H1 (cell line): ENCODE results near the gene LRRK1. TPM values are rescaled to one million over a fixed set of nuclear protein-coding genes. Genes with fewer than 3 reads are reported as not detected.

Experiments
- CTCF ChIA-PET: fragments of 300-600 bp; sonication (Branson Sonifier 250); formaldehyde crosslinking; loops from one replicate; lab custom pipeline; 2021; ENCODE audit not compliant: partially characterized antibody; lab: Charles Lee
- POLR2A ChIA-PET: fragments of 300-600 bp; sonication (Branson Sonifier 250); formaldehyde crosslinking; loops from one replicate; lab custom pipeline; 2021; ENCODE audit warnings: inconsistent platforms; ENCODE audit not compliant: partially characterized antibody; lab: Charles Lee
- DNase-seq, 2 experiments: peaks; one replicate each; pipeline versions ENCODE4 v3.0.0 to v3.0.0-alpha.2; 2010 to 2022; ENCODE audit warnings: low spot score in 2 of 2, low read depth in 1 of 2, mixed read lengths in 1 of 2
- FAIRE-seq: peaks from 2 replicates; lab custom pipeline; 2011; peaks lifted over from hg19 to GRCh38; lab: Jason Lieb, UNC
- H2AFZ ChIP-seq: 2 replicates; pipeline ENCODE4 v1.8.1; 2012; ENCODE audit warnings: low read length, inconsistent platforms
- H2AK5ac ChIP-seq: 2 replicates; pipeline ENCODE4 v1.6.1; 2013; ENCODE audit warnings: low read depth, low read length
- H2BK120ac ChIP-seq: replicated peaks from 2 replicates; pipeline ENCODE3; 2013; ENCODE audit warnings: low read depth, low read length, inconsistent platforms
- H2BK12ac ChIP-seq: 2 replicates; pipeline ENCODE4 v1.6.1; 2013; ENCODE audit warnings: low read depth, low read length
- H2BK15ac ChIP-seq: 2 replicates; pipeline ENCODE4 v1.6.1; 2013; ENCODE audit warnings: low read length
- H2BK20ac ChIP-seq: 2 replicates; pipeline ENCODE4 v1.6.1; 2013; ENCODE audit warnings: low read length
- H2BK5ac ChIP-seq: 2 replicates; pipeline ENCODE4 v1.6.1; 2013; ENCODE audit warnings: low read depth, low read length
- H3K14ac ChIP-seq: 2 replicates; pipeline ENCODE4 v1.6.1; 2013; ENCODE audit warnings: inconsistent platforms; ENCODE audit not compliant: insufficient read length
- H3K18ac ChIP-seq: 2 replicates; pipeline ENCODE4 v1.6.1; 2013; ENCODE audit warnings: low read length; ENCODE audit errors: extremely low read depth
- H3K23ac ChIP-seq: 2 replicates; pipeline ENCODE4 v1.6.1; 2013; ENCODE audit warnings: inconsistent platforms; ENCODE audit not compliant: insufficient read length
- H3K23me2 ChIP-seq: 2 replicates; pipeline ENCODE4 v1.6.1; 2013; ENCODE audit warnings: low read depth, low read length
- H3K27ac ChIP-seq: 2 replicates; pipeline ENCODE4 v1.6.1; 2011; ENCODE audit warnings: low read depth, low read length, inconsistent platforms
- H3K27me3 ChIP-seq, 4 experiments: replicated peaks in 1 of 4; 1 replicate in 1 of 4; 2 replicates in 3 of 4; pipeline versions ENCODE4 v1.6.1 to v1.8.1; 2011 to 2013; ENCODE audit warnings: low read length in 3 of 4, mild to moderate bottlenecking in 3 of 4, inconsistent platforms in 2 of 4, mixed read lengths in 2 of 4, moderate library complexity in 1 of 4; ENCODE audit not compliant: control insufficient read depth in 3 of 4, insufficient read depth in 3 of 4; ENCODE audit errors: extremely low read depth in 1 of 4
- H3K36me3 ChIP-seq, 4 experiments: 2 replicates each; pipeline versions ENCODE4 v1.6.1 to v1.8.1; 2011 to 2013; ENCODE audit warnings: mild to moderate bottlenecking in 4 of 4, low read length in 3 of 4, moderate library complexity in 2 of 4, control low read depth in 1 of 4, inconsistent platforms in 1 of 4; ENCODE audit not compliant: insufficient read depth in 4 of 4, control insufficient read depth in 2 of 4
- H3K4ac ChIP-seq: replicated peaks from 2 replicates; pipeline ENCODE3; 2013; ENCODE audit warnings: low read length, low read depth, mixed read lengths, inconsistent platforms; ENCODE audit not compliant: insufficient read length
- H3K4me1 ChIP-seq, 4 experiments: replicated peaks in 1 of 4; 1 replicate in 1 of 4; 2 replicates in 3 of 4; pipeline versions ENCODE4 v1.6.1 to v1.8.1; 2011 to 2013; ENCODE audit warnings: low read length in 3 of 4, inconsistent platforms in 2 of 4, mixed read lengths in 1 of 4; ENCODE audit not compliant: insufficient read depth in 4 of 4, control insufficient read depth in 3 of 4
- H3K4me2 ChIP-seq, 2 experiments: 2 replicates each; pipeline versions ENCODE4 v1.6.1 to v1.8.1; 2011 to 2013; ENCODE audit warnings: low read depth in 2 of 2, low read length in 2 of 2, control low read depth in 1 of 2, inconsistent platforms in 1 of 2, mild to moderate bottlenecking in 1 of 2; ENCODE audit not compliant: insufficient read depth in 1 of 2
- H3K4me3 ChIP-seq, 4 experiments: fragments of 200-600, 300-600 bp in 1 of 4; sonication (generic), shearing (Covaris generic), sonication (Bioruptor Twin) in 1 of 4; 2 replicates each; pipeline versions ENCODE4 v1.5.1 to v1.8.1; 2011 to 2016; ENCODE audit warnings: low read length in 4 of 4, low read depth in 3 of 4, control low read depth in 2 of 4, inconsistent platforms in 2 of 4, mild to moderate bottlenecking in 2 of 4, mixed read lengths in 1 of 4, moderate library complexity in 1 of 4; ENCODE audit not compliant: insufficient read depth in 2 of 4; ENCODE audit errors: extremely low read depth in 1 of 4
- H3K56ac ChIP-seq: replicated peaks from 2 replicates; pipeline ENCODE3; 2013; ENCODE audit warnings: low read depth, mild to moderate bottlenecking, mixed read lengths, low read length, inconsistent platforms; ENCODE audit not compliant: insufficient read length
- H3K79me1 ChIP-seq: 2 replicates; pipeline ENCODE4 v1.6.1; 2013; ENCODE audit warnings: low read depth, low read length, control low read depth
- H3K79me2 ChIP-seq, 2 experiments: 2 replicates each; pipeline versions ENCODE4 v1.6.1 to v1.8.1; 2012 to 2013; ENCODE audit warnings: low read length in 2 of 2, mild to moderate bottlenecking in 2 of 2, inconsistent platforms in 1 of 2; ENCODE audit not compliant: insufficient read depth in 2 of 2, control insufficient read depth in 1 of 2
- H3K9ac ChIP-seq, 4 experiments: replicated peaks in 1 of 4; 1 replicate in 1 of 4; 2 replicates in 3 of 4; pipeline versions ENCODE4 v1.6.1 to v1.8.1; 2011 to 2013; ENCODE audit warnings: low read depth in 3 of 4, low read length in 3 of 4, control low read depth in 2 of 4, mild to moderate bottlenecking in 2 of 4, moderate library complexity in 2 of 4, inconsistent platforms in 1 of 4; ENCODE audit errors: extremely low read depth in 1 of 4
- H3K9me3 ChIP-seq, 2 experiments: 2 replicates each; pipeline versions ENCODE4 v1.6.1 to v1.8.1; 2012 to 2013; ENCODE audit warnings: mild to moderate bottlenecking in 2 of 2, moderate library complexity in 2 of 2, control low read depth in 1 of 2, inconsistent platforms in 1 of 2, low read depth in 1 of 2, low read length in 1 of 2, mixed read lengths in 1 of 2; ENCODE audit not compliant: insufficient read depth in 2 of 2
- H4K20me1 ChIP-seq, 2 experiments: replicated peaks in 1 of 2; 2 replicates each; pipeline versions ENCODE3 to v1.8.1; 2011 to 2013; ENCODE audit warnings: inconsistent platforms in 2 of 2, low read length in 2 of 2, mild to moderate bottlenecking in 1 of 2; ENCODE audit not compliant: insufficient read depth in 2 of 2, control insufficient read depth in 1 of 2
- H4K5ac ChIP-seq: 2 replicates; pipeline ENCODE4 v1.6.1; 2013; ENCODE audit warnings: low read length, low read depth, mixed read lengths, inconsistent platforms; ENCODE audit not compliant: insufficient read length
- H4K8ac ChIP-seq: 2 replicates; pipeline ENCODE4 v1.8.0; 2013; ENCODE audit warnings: mild to moderate bottlenecking, moderate library complexity, low read length, inconsistent platforms; ENCODE audit not compliant: insufficient read depth; ENCODE audit errors: extremely low read depth
- H4K91ac ChIP-seq: replicated peaks from 2 replicates; pipeline ENCODE3; 2013; ENCODE audit warnings: low read length, mixed read lengths, inconsistent platforms; ENCODE audit not compliant: insufficient read length
- E2F6 ChIP-seq: IDR thresholded peaks from 2 replicates; pipeline ENCODE4 v1.6.1; 2012; ENCODE audit warnings: inconsistent platforms
- MAFK ChIP-seq: IDR thresholded peaks from 2 replicates; pipeline ENCODE4 v1.6.1; 2012; ENCODE audit warnings: low read depth, mild to moderate bottlenecking, improper control_type of control experiment, low read length
- POLR2A ChIP-seq, 2 experiments: IDR thresholded peaks; 1 replicate in 1 of 2; 2 replicates in 1 of 2; pipeline ENCODE4 v1.6.1; 2011; ENCODE audit warnings: low read depth in 2 of 2, low read length in 2 of 2, mild to moderate bottlenecking in 2 of 2; ENCODE audit errors: control extremely low read depth in 1 of 2
- WGBS, 2 experiments: shearing (Covaris generic) in 1 of 2; methylation state at CpG; one replicate each; pipeline versions ENCODE4 v1.1.6 to v1.1.7; 2013 to 2015; ENCODE audit warnings: low lambda C conversion rate in 2 of 2, mixed read lengths in 2 of 2, inconsistent platforms in 1 of 2, low coverage in 1 of 2, missing lambda C conversion rate in 1 of 2; ENCODE audit not compliant: insufficient replicate concordance in 2 of 2, insufficient coverage in 1 of 2, insufficient read length in 1 of 2; ENCODE audit errors: extremely low coverage in 1 of 2, missing lambda C conversion rate in 1 of 2; 5-methylcytosine and 5-hydroxymethylcytosine counted together
- polyA plus RNA-seq, 7 experiments: library from polyadenylated mRNA; depleted of rRNA in 3 of 7; stranded (reverse) in 5 of 7; unstranded in 2 of 7; fragments of >200 nt in 5 of 7; fragments of 200-250 nt in 2 of 7; gene quantifications; 1 replicate in 5 of 7; 2 replicates in 1 of 7; 4 replicates in 1 of 7; pipeline versions ENCODE4 v1.2.1 to v1.2.3, GENCODE V29; 2011 to 2013; ENCODE audit warnings: missing spikeins in 2 of 7, mixed read lengths in 2 of 7
- total RNA-seq: library from RNA; stranded (reverse); fragmentation: NEBNext Ultra II Directional; extraction: Animal tissue kit (Norgen Biotek cat#: 25700); gene quantifications from 2 replicates; pipeline ENCODE4 v1.2.1, GENCODE V29; 2021

The LRRK1 gene
- total and polyA plus RNA-seq, 2 of the 8 experiments (the other 6 are each of a cell fraction or from before 2014, with no cell fraction given) = 1.2 to 3.6 TPM

GRCh38 chr15:100926971-100927756 lies 8.0 kb downstream of the LRRK1 start:
- Histone ChIP-seq H3K23me2 (no peaks in the 10 kb centered on the region), H2AFZ (no peak overlapping the region), H3K79me1 (no peaks in the 10 kb centered on the region), H3K4me1 (peaks cover 0 to 9% (median 3%) of the 10 kb centered on the region in 4 experiments; a peak in 4 of 7 replicates), H3K4ac (no peak overlapping the region), H3K27ac (no peak overlapping the region), H4K5ac (no peak overlapping the region), H3K9ac (no peak overlapping the region), H2BK12ac (no peak overlapping the region), H3K18ac (no peak overlapping the region), H4K8ac (no peak overlapping the region), H3K56ac (no peak overlapping the region), H3K27me3 (peaks cover 0 to 9% (median 4%) of the 10 kb centered on the region in 4 experiments; a peak in 6 of 7 replicates), H3K4me3 (no peak overlapping the region), H3K79me2 (no peaks in the 10 kb centered on the region), H2BK15ac (peak overlapping the region; percentile 31), H2BK120ac (no peak overlapping the region), H3K36me3 (no peaks in the 10 kb centered on the region), H3K14ac (no peak overlapping the region), H3K23ac (no peak overlapping the region), H2BK5ac (no peak overlapping the region), H4K91ac (no peak overlapping the region), H3K4me2 (no peak overlapping the region), H2BK20ac (no peak overlapping the region), H3K9me3 (no peaks in the 10 kb centered on the region), H4K20me1 (no peaks in the 10 kb centered on the region), H2AK5ac (no peak overlapping the region)
- FAIRE-seq (no peak), DNase-seq (no peak)
- ChIA-PET CTCF (interaction anchor here (0.8 to 6.0 kb wide), 13 partner anchors 8 to 581 kb away, joined by 3 to 81 read pairs (median 3); partner anchors contain the start of gene LRRK1), POLR2A (no interaction called here)
- WGBS, 2 experiments = 82% methylated on average over 11 of the region's 11 CpGs; no CpG with 5 or more reads in 1 of the 2 experiments
- TF ChIP-seq MAFK = no peak
- no peak for TF ChIP-seq E2F6
- no peak for TF ChIP-seq POLR2A (IDR thresholded peaks at IDR 0.05; ENCODE audit: control extremely low read depth in 1 of 2, low read depth in 2 of 2, low read length in 2 of 2)
